ENCODE data around the gene MAP2K2.
"Not testable (repeated sequence)": the region's sequence is repeated elsewhere in the genome, so short reads cannot be mapped to it uniquely, and the experiment has no call there.

Gene MAP2K2

GRCh38 chr19:4140237-4140711, 16.4 kb upstream of the MAP2K2 start:
- H3K27ac Mint-ChIP-seq: no peak overlapping the region
- DNase-seq (ENCODE audit: low spot score in 2 of 2) (peak in 1 of 2 donors; percentile 58), ATAC-seq (peak; percentile 84)
- H3K4me1 Mint-ChIP-seq: peaks cover 15% of the 10 kb centered on the region
- H3K36me3 Mint-ChIP-seq: no peaks in the 10 kb centered on the region
- peak overlapping the region; percentile 59 for H3K4me3 Mint-ChIP-seq
- H3K9me3 Mint-ChIP-seq: no peaks in the 10 kb centered on the region

GRCh38 chr19:4139614-4140236, 15.8 kb upstream of the MAP2K2 start:
- H3K9me3 Mint-ChIP-seq: no peaks in the 10 kb centered on the region

GRCh38 chr19:4138445-4138844, 14.5 kb upstream of the MAP2K2 start:
- Mint-ChIP-seq H3K9me3 (no peaks in the 10 kb centered on the region), H3K27ac (no peak overlapping the region), H3K4me1 (peaks cover 15% of the 10 kb centered on the region), H3K4me3 (no peak overlapping the region), H3K36me3 (no peaks in the 10 kb centered on the region)
- no peak for DNase-seq (ENCODE audit: low spot score in 2 of 2)
- ATAC-seq: no peak

More at GRCh38 chr19:4139614-4140236, 15.8 kb upstream of the MAP2K2 start:
- peak overlapping the region; percentile 59 for H3K4me3 Mint-ChIP-seq
- H3K4me1 Mint-ChIP-seq: peaks cover 15% of the 10 kb centered on the region
- peak; percentile 93 to 98 for DNase-seq (ENCODE audit: low spot score in 2 of 2)
- H3K27ac Mint-ChIP-seq: peak overlapping the region; percentile 48
- peak; percentile 93 for ATAC-seq
- no peaks in the 10 kb centered on the region for H3K36me3 Mint-ChIP-seq

GRCh38 chr19:4136680-4137088, 12.8 kb upstream of the MAP2K2 start:
- Mint-ChIP-seq H3K9me3 (no peaks in the 10 kb centered on the region), H3K36me3 (no peaks in the 10 kb centered on the region), H3K4me3 (no peak overlapping the region), H3K27ac (no peak overlapping the region), H3K4me1 (peaks cover 15% of the 10 kb centered on the region)
- DNase-seq (ENCODE audit: low spot score in 2 of 2) (no peak), ATAC-seq (no peak)

- not testable (repeated sequence) for ATAC-seq
Measured at GRCh38 chr19:4135386-4135785, 11.5 kb upstream of the MAP2K2 start.

GRCh38 chr19:4134351-4134750, 10.4 kb upstream of the MAP2K2 start:
- Mint-ChIP-seq H3K9me3 (no peaks in the 10 kb centered on the region), H3K4me1 (peaks cover 3% of the 10 kb centered on the region), H3K27ac (no peak overlapping the region), H3K4me3 (no peak overlapping the region), H3K36me3 (no peaks in the 10 kb centered on the region)
- DNase-seq (ENCODE audit: low spot score in 2 of 2): no peak
- ATAC-seq: no peak

More at GRCh38 chr19:4135386-4135785, 11.5 kb upstream of the MAP2K2 start:
- not testable (repeated sequence) for H3K9me3 Mint-ChIP-seq; H3K27ac Mint-ChIP-seq; H3K36me3 Mint-ChIP-seq; DNase-seq (ENCODE audit: low spot score in 2 of 2); H3K4me3 Mint-ChIP-seq
- H3K4me1 Mint-ChIP-seq: peaks cover 12% of the 10 kb centered on the region

GRCh38 chr19:4130744-4131438, 7.0 kb upstream of the MAP2K2 start:
- Mint-ChIP-seq H3K9me3 (no peaks in the 10 kb centered on the region), H3K36me3 (no peaks in the 10 kb centered on the region), H3K4me3 (no peak overlapping the region), H3K27ac (no peak overlapping the region), H3K4me1 (no peaks in the 10 kb centered on the region)
- no peak for ATAC-seq
- no peak for DNase-seq (ENCODE audit: low spot score in 2 of 2)

- not testable (repeated sequence) for DNase-seq (ENCODE audit: low spot score in 2 of 2); H3K9me3 Mint-ChIP-seq; H3K4me1 Mint-ChIP-seq; H3K36me3 Mint-ChIP-seq; ATAC-seq; H3K4me3 Mint-ChIP-seq; H3K27ac Mint-ChIP-seq
Measured at GRCh38 chr19:4129050-4129449, 5.1 kb upstream of the MAP2K2 start.

- not testable (repeated sequence) for DNase-seq (ENCODE audit: low spot score in 2 of 2); ATAC-seq; H3K9me3 Mint-ChIP-seq; H3K4me3 Mint-ChIP-seq; H3K27ac Mint-ChIP-seq
- Mint-ChIP-seq H3K36me3 (peaks cover 10% of the 10 kb centered on the region), H3K4me1 (peaks cover 18% of the 10 kb centered on the region)
Measured at GRCh38 chr19:4127322-4127721, 3.4 kb upstream of the MAP2K2 start.

- Mint-ChIP-seq H3K4me3 (peak overlapping the region; percentile 95), H3K9me3 (no peaks in the 10 kb centered on the region), H3K27ac (peak overlapping the region; percentile 99), H3K4me1 (peaks cover 28% of the 10 kb centered on the region), H3K36me3 (peaks cover 28% of the 10 kb centered on the region)
- ATAC-seq: no peak
- DNase-seq (ENCODE audit: low spot score in 2 of 2): no peak
Measured at GRCh38 chr19:4124638-4125037, 716 bp upstream of the MAP2K2 start.

GRCh38 chr19:4122480-4122879, 1.4 kb downstream of the MAP2K2 start:
- H3K27ac Mint-ChIP-seq: peak overlapping the region; percentile 99
- H3K9me3 Mint-ChIP-seq: no peaks in the 10 kb centered on the region
- H3K4me1 Mint-ChIP-seq: peaks cover 37% of the 10 kb centered on the region

GRCh38 chr19:4121815-4122214, 2.1 kb downstream of the MAP2K2 start:
- Mint-ChIP-seq H3K36me3 (peaks cover 48% of the 10 kb centered on the region), H3K4me1 (peaks cover 37% of the 10 kb centered on the region), H3K27ac (peak overlapping the region; percentile 99), H3K4me3 (peak overlapping the region; percentile 95), H3K9me3 (no peaks in the 10 kb centered on the region)
- DNase-seq (ENCODE audit: low spot score in 2 of 2) (no peak), ATAC-seq (no peak)

More at GRCh38 chr19:4122480-4122879, 1.4 kb downstream of the MAP2K2 start:
- Mint-ChIP-seq H3K4me3 (peak overlapping the region; percentile 95), H3K36me3 (peaks cover 42% of the 10 kb centered on the region)
- ATAC-seq (no peak), DNase-seq (ENCODE audit: low spot score in 2 of 2) (no peak)

- Mint-ChIP-seq H3K9me3 (no peaks in the 10 kb centered on the region), H3K4me1 (peaks cover 37% of the 10 kb centered on the region), H3K36me3 (peaks cover 54% of the 10 kb centered on the region), H3K27ac (no peak overlapping the region), H3K4me3 (no peak overlapping the region)
- ATAC-seq: no peak
- no peak for DNase-seq (ENCODE audit: low spot score in 2 of 2)
Measured at GRCh38 chr19:4121273-4121612, 2.7 kb downstream of the MAP2K2 start.

- no peak for ATAC-seq
- Mint-ChIP-seq H3K36me3 (peaks cover 59% of the 10 kb centered on the region), H3K4me3 (no peak overlapping the region), H3K9me3 (no peaks in the 10 kb centered on the region), H3K4me1 (peaks cover 39% of the 10 kb centered on the region), H3K27ac (no peak overlapping the region)
- no peak for DNase-seq (ENCODE audit: low spot score in 2 of 2)
Measured at GRCh38 chr19:4120559-4121272, 3.2 kb downstream of the MAP2K2 start.

- peaks cover 47% of the 10 kb centered on the region for H3K4me1 Mint-ChIP-seq
- no peaks in the 10 kb centered on the region for H3K9me3 Mint-ChIP-seq
- ATAC-seq (no peak), DNase-seq (ENCODE audit: low spot score in 2 of 2) (no peak)
- peak overlapping the region; percentile 70 for H3K27ac Mint-ChIP-seq
- no peak overlapping the region for H3K4me3 Mint-ChIP-seq
- H3K36me3 Mint-ChIP-seq: peaks cover 67% of the 10 kb centered on the region
Measured at GRCh38 chr19:4119763-4120162, 4.2 kb downstream of the MAP2K2 start.
